GM21515 (cell line): ENCODE measurements around the gene UNK.
"Not testable (repeated sequence)": the region's sequence is repeated elsewhere in the genome, so short reads cannot be mapped to it uniquely, and the experiment has no call there.

ENCODE experiments used
- ATAC-seq: cut with Tn5 transposase; IDR thresholded peaks from one replicate; pipeline ENCODE4 v1.9.1; 2021; ENCODE audit not compliant: unreplicated experiment

Gene UNK

DNA sequence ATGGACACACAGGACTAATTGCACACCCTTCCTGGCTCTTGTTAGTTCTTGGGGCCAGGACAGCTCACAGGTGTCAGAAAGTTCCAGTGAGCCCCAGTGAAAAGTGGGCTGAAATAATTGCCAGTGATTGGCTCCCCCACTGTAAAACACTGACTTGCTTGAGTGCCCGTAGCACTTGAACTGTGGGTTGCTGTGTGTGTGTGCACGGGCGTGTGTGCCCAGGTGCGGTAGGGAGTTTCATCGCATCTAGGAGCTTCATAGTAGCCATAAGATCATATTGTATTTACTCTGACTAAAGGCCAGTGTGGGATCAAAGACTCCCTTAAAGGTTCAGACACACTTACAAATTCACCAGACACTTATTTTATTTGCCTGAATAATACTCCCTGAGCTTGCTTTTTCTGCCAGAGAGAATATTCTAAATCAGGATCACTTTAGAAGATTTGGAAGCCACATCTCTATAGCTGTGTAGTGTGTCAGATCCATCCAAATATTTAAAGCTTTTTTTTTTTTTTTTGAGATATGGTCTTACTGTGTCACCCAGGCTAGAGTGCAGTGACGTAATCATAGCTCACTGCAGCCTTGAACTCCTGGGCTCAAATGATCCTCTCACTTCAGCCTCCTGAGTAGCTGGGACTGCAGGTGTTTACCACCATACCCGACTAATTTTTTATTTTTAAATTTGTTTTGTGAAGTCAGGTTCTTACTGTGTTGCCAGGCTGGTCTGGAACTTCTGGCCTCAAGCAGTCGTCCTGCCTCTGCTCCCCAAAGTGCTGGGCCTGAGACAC is 11.4 kb downstream of the UNK start:
- no peak for ATAC-seq

DNA sequence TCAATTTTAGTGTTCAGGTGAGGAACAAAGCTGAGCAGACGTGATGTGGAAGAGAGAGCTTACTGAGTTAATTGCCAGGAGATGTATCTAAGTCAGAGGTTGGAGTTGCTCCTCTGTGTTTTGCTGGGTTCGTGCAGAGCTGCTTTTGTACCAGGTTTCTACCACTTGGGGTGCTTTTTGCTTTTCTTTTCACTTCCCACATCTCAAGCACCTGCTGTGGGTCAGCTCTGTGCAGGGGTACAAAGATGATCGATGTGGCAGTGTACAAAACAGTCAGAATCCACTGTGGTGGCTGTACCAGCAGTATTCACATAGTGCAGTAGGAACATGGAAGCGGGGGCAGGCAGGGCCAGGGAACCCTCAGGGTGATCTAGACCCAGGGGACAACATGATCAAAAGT is 14.8 kb downstream of the UNK start:
- ATAC-seq: no peak

DNA sequence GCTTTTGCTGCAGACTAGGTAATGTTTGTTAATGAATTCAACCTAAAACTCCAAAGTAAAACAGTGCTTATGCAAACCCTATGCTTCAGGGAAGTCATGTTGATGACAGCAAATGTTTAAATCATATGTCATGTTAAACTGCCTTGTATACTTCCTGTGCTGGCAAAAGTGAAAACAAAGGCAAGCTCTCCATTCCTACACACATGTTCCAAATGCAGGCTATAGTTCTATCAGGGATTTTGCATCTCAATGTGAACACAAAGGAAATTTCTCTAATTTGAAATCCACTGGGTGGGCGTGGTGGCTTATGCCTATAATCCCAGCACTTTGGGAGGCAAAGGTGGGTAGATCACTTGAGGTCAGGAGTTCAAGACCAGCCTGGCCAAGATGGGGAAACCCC is 19.3 kb downstream of the UNK start:
- ATAC-seq: no peak

DNA sequence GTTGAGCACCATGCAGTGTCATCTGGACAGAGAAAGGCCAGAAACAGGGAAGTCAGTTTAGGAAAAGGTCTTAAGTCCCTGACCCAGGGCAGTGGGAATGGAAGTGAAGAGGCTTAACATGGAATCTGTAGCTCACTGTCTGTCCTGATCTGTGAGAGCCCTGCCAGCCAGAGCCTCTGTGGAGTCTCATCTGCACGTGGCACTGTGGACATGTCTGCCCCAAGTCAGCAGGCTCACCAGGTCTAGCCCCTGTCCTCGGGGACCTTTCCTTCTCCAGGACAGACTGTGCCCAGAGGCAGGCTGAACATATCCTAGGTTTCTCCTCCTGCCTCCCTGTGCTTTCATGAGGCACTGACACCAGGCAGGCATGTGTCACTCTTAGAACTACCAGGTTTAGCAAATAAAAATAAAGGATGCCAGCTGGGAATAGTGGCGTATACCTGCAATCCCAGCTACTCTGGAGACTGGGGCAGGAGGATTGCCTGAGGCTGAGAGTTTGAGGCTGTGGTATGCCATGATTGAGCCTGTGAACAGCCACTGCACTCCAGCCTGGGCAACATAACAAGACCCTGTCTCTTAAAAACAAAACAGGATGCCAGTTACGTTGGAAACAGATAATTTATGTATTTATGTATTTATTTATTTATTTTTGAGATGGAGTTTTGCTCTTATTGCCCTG is 22.4 kb downstream of the UNK start:
- no peak for ATAC-seq

DNA sequence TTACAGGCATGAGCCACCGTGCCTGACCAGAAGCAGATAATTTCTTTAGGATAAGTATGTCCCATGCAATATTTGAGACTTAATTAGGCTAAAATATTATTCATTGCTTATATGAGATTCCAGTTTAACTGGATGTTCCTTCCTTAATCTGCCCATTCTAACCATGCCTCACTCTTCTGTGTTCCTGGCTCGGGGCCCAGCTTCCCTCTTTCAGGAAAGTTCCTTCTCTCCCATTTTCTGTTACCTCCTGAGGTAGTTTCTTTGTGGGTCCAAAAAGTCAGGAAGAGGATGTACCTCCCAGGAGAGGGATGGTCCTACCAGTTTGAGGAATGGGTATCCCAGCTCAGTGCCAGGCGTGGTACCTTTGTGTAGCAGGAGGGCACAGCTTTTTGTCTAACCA is 23.3 kb downstream of the UNK start:
- no peak for ATAC-seq

DNA sequence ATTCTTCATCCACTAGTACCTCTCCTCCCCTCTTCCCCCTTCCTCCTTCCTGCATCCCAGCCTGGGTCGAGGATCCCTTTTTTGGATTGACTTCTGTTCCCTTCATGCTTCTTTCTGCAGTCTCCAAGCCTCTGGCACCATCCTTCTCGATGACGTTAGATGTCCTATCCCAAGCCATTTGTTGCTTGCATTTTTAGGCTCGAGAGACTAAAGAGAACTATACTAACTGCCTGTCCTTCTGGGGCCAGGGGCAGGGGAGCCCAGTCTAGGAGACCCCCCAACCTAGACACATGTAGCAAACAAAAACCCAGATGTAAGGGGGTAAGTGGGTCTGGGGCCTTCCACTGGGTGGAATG is 23.9 kb downstream of the UNK start:
- ATAC-seq: no peak

DNA sequence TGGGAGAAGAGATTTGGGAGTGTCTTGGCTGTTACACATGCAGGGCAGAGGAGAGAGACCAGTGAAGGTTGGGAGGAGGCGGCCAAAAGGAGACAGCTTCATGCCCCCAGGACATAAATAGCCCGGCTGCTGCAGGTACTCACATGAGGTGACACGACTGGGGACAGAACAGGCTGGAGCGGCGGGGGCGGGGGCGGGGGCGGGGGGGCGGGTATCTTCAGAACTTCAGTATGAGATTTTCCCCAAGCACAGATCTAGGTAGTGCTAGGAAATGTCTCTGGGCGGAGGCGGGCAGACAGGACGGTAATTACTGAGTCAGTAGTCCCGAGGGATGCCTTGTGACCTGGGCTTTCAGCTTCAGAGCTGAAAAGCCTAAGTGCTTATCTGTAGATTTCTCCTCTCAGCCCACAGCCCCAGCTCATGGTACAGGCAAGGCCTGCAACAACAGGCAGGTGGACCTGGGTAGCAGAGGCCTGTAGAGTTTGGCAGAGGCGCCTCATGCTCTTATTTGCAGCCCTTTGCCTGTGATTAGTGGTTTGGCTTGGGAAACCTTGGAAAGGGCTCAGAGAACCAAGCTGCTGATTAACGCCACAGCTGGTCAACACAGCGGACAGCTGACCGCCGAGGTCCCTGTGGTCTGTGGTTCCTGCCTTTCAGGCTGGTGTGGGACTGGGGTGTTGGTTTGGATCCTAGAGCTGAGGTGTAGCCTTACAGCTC is 24.5 kb downstream of the UNK start:
- ATAC-seq: no peak

DNA sequence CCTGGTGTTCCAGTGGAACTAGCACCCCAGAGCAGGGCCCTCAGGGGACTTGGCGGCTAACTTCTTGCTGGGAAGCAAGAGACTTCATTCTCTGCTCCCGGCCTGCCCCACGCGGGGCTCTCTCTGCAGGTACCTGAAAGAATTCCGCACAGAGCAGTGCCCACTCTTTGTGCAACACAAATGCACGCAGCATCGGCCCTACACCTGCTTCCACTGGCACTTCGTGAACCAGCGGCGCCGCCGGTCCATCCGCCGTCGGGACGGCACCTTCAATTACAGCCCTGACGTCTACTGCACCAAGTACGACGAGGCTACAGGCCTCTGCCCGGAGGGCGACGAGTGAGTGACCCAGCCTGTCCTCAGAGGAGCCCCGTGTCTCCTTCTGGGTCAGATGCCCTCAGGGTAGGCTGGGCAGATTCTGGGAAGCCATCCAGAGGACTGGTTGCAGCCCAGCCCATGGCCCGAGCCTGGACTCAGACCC is 25.1 kb downstream of the UNK start:
- no peak for ATAC-seq

DNA sequence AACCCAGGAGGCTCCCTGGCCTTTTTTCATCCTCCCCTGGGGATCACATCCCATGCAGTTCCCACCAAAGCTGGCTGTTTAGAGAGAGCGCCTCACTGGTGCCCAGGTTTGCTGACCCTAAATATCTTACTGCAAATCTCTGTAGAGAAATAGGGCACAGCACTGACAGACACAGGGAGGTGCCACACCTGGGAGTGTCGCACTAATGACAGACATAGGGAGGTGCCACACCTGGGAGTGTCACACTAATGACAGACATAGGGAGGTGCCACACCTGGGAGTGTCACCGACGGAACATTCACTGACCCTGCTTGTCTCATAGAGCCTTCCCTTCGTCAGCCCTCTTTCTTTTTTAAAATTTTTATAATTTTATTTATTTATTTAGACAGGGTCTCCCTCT is 25.6 kb downstream of the UNK start:
- ATAC-seq: no peak

DNA sequence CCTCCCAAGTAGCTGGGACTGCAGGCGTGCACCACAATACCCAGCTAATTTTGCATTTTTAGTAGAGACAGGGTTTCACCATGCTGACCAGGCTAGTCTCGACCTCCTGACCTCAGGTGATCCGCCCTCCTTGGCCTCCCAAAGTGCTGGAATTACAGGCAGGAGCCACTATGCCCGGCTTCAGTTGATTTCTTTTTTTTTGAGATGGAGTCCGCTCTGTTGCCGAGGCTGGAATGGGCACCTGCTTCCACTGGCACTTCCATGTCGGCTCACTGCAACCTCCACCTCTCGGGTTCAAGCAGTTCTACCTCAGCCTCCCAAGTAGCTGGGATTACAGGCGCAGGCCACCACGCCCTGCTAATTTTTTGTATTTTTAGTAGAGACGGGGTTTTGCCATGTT is 26.1 kb downstream of the UNK start:
- not testable (repeated sequence) for ATAC-seq

DNA sequence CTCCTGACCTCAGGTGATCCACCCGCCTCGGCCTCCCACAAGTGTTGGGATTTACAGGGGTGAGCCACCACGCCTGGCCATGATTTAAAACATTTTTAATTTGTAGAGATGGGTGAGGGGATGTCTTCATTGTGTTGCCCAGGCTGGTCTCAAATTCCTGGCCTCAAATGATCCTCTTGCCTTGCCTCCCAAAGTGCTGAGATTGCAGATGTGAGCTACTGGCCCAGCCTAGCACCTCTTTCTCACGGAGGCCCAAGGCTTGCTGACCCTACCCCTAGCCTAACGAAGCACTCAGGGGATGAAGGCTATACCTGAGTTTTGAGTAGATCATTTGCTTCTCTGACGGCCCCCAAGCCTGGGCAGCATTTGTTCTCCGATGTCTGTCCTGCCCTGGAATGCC is 26.6 kb downstream of the UNK start:
- ATAC-seq: no peak

DNA sequence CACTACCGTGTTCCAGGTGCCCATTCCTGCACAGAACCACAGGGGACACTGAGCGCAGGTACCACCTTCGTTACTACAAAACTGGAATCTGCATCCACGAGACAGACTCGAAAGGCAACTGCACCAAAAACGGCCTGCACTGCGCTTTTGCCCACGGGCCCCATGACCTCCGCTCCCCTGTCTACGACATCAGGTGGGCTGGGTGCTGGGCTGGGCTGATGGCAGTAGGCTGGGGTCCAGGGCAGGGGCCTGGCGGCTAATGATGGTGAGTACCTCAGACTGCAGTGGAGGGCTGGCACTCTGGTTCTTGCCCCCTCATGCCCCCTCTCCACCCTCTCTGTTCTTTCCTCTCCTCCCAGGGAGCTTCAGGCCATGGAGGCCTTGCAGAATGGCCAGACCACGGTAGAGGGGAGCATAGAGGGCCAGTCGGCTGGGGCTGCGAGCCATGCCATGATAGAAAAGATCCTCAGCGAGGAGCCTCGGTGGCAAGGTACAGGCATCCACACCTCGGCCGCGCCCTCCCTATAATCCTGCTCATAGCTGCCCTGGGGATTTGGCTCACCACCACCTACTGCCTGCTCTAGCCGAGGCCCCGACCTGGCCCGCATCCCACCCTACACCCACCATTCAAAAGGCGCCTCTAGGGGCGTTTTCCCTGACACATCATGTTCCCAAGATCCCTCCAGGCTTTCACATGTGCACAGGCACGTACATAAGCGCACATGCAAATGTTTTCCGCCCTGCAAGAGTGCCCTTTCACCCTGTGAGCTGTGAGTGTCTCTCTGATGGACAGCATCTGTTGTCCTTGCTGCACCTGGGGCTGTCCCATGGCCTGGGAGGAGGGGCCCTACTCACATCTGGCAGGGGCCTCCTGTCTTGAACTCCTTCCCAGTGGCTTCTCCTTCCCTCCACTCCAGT is 27.7 kb downstream of the UNK start:
- ATAC-seq: no peak

DNA sequence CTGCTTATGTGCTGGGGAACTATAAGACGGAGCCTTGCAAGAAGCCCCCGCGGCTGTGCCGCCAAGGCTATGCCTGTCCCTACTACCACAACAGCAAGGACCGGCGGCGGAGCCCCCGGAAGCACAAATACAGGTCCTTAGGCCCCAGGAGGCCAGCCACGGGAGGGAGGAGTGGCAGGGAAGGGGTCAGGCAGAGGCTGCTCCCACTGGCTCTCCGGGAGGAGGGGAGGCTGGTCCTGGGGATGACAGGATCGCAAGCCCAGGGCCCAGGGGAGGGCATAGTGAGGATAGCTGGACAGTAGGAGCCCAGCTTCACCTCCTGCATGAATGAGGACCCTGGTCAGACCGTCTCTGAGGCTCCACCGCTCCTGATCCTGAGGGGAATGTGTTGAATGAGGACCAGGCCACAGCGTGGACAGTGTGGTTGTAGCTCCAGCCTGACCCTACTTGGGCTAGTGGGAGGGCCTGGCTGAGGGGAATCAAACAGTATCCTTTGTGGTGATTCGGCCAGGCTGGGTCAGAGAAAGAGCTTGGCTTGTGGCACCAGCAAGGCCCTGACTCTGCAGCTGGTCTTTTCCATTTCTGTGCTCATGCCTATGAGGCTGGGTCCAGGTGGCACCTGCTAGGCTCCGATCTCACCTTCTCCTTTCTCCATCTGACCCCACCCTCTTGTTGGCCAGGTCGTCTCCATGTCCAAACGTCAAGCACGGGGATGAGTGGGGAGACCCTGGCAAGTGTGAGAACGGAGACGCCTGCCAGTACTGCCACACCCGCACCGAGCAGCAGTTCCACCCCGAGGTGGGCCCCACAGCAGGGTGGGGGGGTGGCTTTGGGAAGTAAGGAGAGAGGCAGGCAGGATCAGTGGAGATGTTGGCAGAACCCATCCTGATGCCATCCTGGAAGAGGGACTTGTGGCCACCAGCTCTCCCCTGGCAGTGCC is 28.7 kb downstream of the UNK start:
- no peak for ATAC-seq

DNA sequence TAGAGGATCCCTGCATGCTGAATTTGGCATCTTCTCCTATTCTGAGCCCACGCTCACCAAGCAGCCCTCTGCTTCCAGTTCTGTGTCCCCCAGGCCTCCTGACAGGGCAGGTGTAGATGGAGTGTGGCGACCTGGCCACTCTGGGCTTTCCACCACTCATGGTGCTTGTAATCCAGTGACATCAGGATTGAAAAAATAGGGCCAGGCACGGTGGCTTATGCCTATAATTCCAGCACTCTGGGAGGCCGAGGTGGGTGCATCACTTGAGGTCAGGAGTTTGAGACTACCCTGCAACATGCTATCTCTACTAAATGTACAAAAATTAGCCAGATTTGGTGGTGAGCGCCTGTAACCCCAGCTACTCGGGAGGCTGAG is 29.4 kb downstream of the UNK start:
- no peak for ATAC-seq

DNA sequence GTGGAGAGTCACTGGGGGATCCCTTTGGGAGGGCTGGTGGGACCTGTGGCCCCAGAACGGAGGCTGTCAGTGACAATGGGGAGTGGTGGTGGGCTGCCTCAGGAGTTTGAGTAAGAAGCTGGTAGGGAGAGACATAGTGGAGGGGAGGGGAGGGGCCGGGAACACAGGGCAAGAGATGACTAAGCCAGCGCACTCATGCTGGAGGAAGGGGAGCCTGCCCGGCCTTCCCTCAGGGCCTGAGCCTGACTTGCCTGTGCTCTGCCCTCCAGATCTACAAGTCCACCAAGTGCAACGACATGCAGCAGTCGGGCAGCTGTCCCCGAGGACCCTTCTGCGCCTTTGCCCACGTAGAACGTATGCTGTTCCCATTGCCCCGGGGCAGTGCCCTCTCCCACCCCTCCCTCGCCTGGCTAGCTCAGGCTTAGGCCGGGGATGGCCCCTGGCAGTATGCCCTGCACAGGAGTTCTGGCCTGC is 30.3 kb downstream of the UNK start:
- ATAC-seq: no peak

DNA sequence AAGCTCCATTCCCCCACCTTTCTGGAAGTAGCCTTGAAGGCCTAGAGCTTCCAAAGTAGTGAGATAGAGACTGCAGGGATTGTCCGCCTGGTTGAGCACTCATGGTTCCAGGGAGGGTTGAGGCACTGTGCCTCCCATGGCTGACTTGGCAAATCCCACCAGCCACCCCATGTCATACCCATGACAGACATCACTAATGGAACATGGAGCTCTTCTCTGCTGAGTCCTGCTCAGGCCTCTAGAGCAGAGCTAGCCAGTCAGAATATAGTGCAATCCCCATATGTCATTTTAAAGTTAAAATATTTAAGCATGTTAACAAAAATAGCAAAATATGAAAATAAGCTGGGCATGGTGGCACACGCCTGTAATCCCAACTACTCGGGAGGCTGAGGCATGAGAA is 30.8 kb downstream of the UNK start:
- ATAC-seq: no peak

DNA sequence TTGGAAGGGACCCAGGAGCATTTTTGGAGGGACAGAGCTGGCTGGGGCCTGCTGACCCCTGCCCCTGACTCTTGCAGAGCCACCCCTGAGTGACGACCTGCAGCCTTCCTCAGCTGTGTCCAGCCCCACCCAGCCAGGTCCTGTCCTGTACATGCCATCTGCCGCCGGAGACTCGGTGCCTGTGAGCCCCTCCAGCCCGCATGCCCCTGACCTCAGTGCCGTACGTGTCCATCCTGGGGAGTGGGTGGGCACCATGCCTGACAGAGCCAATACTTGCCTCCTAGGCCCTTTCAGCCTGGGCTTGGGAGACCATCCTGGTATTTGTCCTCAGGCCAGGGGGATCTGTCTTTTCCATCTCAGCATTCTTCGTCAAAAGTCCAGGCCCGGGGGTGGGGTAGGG is 32.1 kb downstream of the UNK start:
- ATAC-seq: no peak

DNA sequence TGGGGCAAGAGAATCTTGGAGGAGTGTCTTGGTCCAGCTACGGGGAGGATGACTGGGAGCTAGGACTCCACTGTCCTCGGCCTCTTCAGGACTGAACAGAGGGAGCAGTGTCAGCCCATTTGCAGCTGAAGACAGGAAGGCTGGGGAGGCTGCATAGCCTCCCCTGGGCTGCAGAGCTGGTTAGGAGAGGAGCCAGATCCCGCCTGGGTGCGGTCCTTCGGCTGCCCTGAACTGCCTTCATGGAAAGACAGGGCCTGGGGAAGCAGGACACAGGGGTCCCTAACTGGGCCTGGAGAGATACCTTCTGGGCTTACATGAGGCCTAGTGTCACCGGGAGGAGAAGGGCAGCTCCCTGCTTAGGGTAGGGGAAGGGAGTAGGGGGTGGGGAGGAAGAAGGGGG is 33.0 kb downstream of the UNK start:
- ATAC-seq: no peak

DNA sequence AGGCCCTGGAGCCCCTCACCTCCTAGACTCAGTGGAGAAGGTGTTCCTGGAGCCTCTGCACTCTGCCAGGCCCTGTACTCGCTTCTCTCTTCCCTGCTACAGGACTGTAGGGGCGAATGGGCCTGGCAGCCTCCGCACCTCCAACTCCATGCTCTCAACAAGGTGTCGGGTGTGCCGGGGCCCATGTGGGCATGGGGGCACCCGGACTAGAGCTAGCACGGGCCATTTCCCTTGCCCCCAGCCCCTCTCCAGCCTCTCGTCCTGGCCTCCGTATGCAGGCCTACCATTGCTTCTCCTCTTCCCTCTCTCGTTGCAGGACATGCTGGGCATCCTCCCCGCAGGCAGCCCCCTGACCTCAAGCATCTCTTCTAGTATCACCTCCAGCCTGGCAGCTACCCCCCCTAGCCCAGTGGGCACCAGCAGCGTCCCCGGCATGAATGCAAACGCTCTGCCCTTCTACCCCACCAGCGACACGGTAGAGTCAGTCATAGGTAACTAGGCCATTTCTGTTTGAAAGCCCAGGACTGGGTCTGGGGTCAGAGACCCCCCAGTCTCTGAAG is 33.8 kb downstream of the UNK start:
- ATAC-seq: no peak

DNA sequence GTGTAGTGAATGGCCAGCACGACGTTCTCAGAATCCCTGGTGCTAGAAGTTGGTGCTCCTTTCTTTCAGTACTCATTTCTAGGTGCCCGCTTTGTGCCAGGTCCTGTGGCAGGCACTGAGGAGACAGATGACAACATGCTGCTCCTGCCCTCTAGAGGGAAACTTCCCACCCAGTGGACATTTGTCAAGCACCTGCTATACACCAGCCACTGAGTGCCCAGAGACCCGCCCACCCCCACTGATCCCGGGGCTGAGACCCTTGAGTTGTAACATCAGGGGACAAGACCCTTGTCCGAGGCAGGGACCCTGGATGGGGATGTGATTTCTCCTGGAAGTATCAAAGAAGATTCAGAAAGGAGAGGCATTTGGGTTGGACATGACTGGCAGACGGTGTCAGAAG is 34.5 kb downstream of the UNK start:
- no peak for ATAC-seq
